SHP77 (cell line): ENCODE measurements around the gene TWNK.

Source experiments
- DNase-seq, 2 experiments: peaks; one replicate each; lab custom pipeline; 2025; lab: John Stamatoyannopoulos, UW

Gene TWNK

GRCh38 chr10:100986952-100987684, at the start of gene TWNK, which contains the start of gene MRPL43:
Gene TWNK, plus strand, starts transcription at chr10:100987543. Its CDS starts 668 bp downstream, at chr10:100988211.
Gene MRPL43, minus strand, starts transcription at chr10:100987497. Its CDS starts 54 bp downstream, at chr10:100987443.
- peak; percentile 72 to 83 for DNase-seq

- no peak for DNase-seq
These were observed 47.5 kb upstream of the TWNK start for GRCh38 chr10:100939763-100940344.

GRCh38 chr10:100942229-100942628, 45.1 kb upstream of the TWNK start:
- no peak for DNase-seq

GRCh38 chr10:100943508-100943907, 43.8 kb upstream of the TWNK start:
- DNase-seq: no peak

GRCh38 chr10:100945754-100946153, 41.6 kb upstream of the TWNK start:
- DNase-seq: no peak

- no peak for DNase-seq
These were observed 38.4 kb upstream of the TWNK start for GRCh38 chr10:100948916-100949315.

GRCh38 chr10:100960251-100960650, 27.1 kb upstream of the TWNK start:
- no peak for DNase-seq

GRCh38 chr10:100962351-100963080, 24.8 kb upstream of the TWNK start:
- no peak for DNase-seq

GRCh38 chr10:100963826-100964225, 23.5 kb upstream of the TWNK start:
- no peak for DNase-seq

- DNase-seq: no peak
These were observed 21.5 kb upstream of the TWNK start for GRCh38 chr10:100965820-100966219.

- no peak for DNase-seq
These were observed 20.5 kb upstream of the TWNK start for GRCh38 chr10:100966887-100967286.

GRCh38 chr10:100967332-100967731, 20.0 kb upstream of the TWNK start:
- DNase-seq: no peak

GRCh38 chr10:100968062-100968736, 19.1 kb upstream of the TWNK start:
- no peak for DNase-seq

- no peak for DNase-seq
These were observed 18.5 kb upstream of the TWNK start for GRCh38 chr10:100968863-100969186.

GRCh38 chr10:100969187-100970075, 17.9 kb upstream of the TWNK start, which contains the start of gene SEMA4G:
Gene SEMA4G, plus strand, starts transcription at chr10:100969504. Its CDS starts 3,409 bp downstream, at chr10:100972913.
- DNase-seq: peak; percentile 29 to 46

GRCh38 chr10:100970076-100970913, 17.0 kb upstream of the TWNK start:
- no peak for DNase-seq

GRCh38 chr10:100970914-100971811, 16.2 kb upstream of the TWNK start:
- DNase-seq: no peak

- no peak for DNase-seq
These were observed 15.0 kb upstream of the TWNK start for GRCh38 chr10:100972115-100972903.
